IPS-NIHi11 (cell line): Measurements from ENCODE around the gene TOM1.
"Not testable (repeated sequence)": the region's sequence is repeated elsewhere in the genome, so short reads cannot be mapped to it uniquely, and the experiment has no call there.

ENCODE experiments used
- DNase-seq: peaks from one replicate; pipeline ENCODE4 v3.0.0; 2012; ENCODE audit warnings: mixed read lengths, low spot score

The TOM1 gene

DNA sequence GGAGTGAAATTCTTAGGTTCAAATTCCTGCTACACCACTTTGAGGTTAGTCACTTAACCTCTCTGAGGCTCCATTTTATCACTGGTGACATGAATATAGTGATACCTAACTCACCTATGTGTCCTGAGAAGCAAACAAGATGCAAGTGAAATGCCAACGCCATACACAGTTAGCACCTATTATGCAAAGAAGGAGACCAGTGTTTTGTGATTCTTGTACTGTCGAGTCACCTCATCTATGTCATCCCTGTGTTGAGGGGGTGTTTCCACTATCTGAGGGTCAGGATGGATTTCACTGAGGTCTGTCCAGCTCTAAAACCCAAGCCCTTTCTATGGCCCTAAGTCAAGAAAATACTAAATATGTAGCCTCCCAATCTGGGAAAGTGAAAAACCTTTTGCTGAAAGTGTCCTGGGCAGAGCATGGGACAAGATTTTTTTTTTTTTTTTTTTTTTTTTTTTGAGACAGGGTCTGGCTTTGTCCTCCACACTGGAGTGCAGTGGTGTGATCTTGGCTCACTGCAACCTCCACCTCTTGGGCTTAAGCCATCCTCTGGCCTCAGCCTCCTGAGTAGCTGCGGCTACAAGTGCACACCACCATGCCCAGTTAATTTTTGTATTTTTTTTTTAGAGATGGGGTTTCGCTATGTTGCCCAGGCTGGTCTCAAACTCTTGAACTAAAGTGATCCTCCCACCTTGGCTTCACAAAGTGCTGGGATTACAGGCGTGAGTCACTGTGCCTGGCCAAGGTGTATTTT is 95.3 kb downstream of the TOM1 start:
- DNase-seq = no peak

DNA sequence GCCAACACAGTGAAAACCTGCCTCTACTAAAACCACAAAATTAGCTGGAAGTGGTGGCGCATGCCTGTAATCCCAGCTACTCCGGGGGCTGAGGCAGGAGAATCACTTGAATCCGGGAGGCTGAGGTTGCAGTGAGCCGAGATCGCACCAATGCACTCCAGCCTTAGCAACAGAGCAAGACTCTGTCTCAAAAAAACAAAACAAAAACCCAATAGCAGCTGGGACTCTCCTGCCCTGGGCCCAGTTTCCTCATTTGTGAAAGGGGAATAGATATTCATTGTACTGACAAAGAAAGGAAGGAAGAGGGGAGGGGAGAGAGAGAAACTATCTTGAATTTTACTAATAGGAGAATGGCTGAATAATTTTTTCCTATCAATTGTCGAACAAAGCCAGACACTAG is 96.9 kb downstream of the TOM1 start:
- DNase-seq = not testable (repeated sequence)

DNA sequence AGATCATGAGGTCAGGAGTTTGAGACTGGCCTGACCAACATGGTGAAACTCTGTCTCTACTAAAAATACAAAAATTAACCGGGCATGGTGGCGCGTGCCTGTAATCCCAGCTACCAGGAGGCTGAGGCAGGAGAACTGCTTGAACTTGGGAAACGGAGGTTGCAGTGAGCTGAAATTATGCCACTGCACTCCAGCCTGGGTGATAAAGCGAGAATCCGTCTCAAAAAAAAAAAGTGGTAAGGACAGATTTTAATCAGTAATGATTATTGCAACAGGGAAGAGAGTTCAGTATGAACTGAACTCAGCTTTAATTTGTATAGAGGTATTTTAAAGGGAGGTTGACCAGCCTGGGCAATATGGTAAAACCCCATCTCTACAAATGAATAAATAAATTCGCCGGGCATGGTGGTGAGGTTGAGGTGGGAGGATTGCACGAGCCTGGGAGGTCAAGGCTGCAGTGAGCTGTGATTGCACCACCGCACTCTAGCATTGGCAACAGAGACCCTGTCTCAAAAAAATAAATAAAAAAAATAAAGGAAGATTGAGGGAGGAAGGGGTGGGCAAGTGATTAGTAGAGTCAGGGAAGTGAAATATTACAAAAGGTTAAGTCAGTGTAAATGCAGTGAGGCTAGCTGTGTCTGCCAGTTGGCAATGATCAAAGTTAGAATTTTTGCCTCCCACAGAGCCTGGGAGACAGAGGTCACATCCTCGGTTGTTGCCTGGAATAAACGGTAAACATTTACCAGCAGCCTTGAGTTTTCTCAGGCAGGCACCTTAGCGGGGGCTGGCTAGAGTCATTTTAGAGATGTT is 97.6 kb downstream of the TOM1 start:
- DNase-seq = no peak
